GM04504 (cell line): ENCODE data around the gene APBA2.

ENCODE experiments used
- DNase-seq: peaks from one replicate; pipeline ENCODE4 v3.0.0-alpha.2; 2012; ENCODE audit warnings: low read depth

Gene APBA2

DNA sequence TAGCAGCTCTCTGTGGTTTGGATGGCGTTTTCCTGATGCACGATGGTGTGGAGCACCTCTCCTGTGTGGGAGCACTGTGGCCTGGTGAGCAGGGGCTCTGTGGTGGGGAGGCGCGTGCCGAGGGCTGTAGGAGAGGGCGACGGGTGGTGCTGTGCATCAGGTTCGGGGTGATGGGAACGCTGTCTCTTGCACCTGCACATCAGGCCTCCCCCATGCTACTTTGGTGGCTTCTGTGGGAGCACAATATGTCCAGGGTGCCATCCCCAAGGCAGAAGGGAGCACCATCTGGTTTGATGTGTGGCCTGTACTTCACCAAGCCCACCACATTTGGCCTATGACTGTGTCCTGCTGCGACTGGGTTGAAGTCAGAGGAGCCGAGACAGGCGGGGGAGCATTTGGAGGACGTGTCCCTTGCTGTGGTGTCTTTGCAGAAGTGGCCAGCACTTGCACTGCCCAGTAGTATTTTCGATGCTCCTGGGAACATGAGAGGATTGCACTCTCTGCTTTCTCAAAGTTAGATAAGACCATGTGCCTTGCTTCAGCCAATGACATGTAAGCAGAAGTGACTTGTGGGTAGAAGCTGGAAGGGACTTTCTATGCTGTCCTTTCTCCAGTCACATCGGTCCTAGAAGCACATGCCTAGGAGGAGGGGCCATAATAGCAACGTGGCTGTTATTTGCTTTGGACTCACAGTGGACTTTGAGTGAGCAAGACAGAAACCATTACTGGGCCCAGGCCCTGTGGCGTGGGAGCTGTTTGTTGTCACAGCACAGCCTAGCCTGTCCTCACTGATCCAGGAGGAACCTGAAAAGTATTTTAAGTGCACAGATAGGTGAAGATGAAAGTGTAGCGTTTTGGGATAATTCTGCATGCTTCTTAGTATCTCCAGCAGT, 72.1 kb downstream of the APBA2 start:
- no peak for DNase-seq

DNA sequence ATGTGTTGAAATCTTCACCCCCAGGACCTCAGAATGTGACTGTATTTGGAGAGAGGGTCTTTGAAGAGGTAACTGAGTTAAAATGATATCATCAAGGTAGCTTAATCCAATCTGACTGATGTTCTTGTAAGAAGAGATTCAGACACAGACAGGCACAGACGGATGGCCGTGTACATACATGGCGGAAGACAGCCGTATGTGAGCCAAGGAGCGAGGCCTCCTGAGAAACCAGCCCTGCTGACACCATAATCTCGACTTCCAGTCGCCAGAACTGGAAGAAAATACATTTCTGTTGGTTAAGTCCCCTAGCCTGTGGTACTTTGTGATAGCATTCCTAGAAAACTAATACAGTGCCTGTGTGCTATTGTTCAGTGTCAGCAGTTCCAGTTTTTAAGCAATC, 73.6 kb downstream of the APBA2 start:
- DNase-seq = no peak

DNA sequence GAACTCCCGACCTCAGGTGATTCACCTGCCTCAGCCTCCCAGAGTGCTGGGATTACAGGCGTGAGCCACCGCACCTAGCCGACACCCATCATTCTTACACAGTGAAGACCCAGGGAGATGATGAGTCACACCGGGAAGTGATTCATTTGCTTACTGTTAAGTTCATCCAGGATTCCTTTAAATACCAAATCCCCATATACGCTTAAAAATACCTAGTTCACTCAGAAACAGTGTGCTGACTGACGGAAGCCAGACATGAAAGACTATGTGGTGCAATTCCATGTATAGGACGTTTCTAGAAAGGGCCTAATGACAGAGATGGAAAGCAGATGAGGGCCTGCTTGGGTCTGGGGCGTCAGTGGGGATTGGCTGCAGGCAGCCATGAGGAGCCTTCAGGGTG, 75.2 kb downstream of the APBA2 start:
- DNase-seq = no peak

DNA sequence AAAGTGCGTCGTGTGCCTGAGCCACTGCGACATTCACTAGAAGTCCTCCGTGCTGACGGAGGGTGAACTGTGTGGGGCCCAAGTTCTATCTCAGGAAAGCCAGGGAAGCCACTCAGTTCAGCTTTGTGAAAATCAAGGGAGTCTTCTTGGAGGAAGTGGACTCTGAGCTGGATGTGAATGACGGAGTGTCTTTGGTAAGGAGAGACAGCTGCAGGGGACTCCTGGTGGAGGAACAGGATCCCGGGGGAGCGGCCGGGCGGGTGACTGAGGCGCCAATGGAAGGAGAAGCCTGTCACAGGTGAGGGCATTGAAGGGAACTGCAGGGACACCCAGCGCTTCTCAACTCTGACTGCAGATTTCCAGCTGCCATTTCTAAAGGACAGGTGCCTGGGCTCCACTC, 75.6 kb downstream of the APBA2 start:
- DNase-seq = no peak

DNA sequence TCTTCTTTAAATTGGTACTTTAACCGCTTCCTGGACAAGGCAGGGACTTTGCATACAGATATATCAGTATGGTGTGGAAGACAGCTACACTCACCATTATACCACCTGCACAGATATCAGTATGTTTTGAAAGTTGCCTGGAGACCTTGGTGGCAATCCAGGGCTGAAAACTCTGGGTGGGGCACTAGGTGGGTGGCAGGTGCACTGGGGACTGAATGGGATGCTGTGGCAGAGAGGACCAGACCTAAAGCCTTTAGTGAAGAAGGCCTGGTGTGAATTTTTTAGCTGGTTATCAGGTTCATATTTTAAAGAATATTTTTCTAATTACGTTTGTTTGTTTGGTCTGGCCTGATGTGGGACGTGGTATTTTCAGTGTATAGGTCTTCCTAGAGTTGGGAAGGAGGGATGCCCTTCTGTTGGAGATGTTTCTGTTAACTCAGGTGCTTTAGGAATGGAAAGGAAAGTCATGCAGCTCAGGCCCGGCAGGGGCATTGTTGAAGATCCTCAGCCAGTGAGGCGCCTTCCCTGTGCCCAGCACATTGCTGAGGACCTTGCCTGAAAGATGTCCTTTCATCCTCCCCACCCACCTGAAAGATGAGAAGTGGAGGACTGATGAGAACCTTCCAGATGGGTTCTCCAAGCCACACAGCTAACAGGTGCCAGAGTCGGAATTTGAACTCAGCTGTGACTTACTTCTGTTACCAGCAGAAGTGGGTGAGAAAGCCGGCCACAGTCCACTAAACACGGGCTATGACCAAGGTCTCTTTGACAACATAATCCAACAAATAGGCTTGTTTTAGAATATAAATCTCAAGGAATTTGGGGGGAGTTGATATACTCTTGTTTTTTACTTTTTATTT, 77.3 kb downstream of the APBA2 start:
- DNase-seq = no peak

DNA sequence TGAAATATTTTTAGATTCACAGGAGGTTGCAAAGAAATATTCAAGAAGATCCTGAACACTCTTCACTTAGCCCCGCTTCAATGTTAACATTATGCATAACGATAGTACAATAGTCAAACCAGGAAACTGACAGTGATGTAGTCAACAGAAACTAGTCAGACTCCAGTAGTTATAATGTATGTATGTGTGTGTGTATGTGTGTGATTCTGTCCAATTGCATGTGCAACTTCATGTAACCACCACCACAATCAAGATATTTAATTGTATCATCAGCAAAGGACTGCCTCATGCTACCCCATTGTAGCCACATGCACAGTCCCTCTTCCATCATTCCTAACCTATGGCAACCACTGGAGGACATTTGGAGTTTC, 77.9 kb downstream of the APBA2 start:
- DNase-seq = no peak

DNA sequence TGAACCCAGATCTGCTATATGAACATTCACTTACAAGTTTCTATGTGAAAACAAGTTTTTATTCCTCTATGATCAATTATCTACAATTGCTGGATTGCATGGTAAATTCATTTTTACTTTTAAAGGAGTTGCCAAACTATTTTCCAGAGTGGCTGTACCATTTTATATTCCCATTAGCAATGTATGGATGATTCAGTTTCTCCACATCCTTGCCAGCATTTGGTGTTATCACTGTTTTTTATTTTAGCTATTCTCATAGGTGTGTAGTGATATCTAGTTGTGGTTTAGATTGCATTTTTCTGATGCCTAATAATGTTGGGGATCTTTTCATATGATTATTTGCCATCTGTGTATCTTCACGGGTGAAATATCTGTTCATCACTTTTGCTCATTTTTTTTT, 78.3 kb downstream of the APBA2 start:
- no peak for DNase-seq

DNA sequence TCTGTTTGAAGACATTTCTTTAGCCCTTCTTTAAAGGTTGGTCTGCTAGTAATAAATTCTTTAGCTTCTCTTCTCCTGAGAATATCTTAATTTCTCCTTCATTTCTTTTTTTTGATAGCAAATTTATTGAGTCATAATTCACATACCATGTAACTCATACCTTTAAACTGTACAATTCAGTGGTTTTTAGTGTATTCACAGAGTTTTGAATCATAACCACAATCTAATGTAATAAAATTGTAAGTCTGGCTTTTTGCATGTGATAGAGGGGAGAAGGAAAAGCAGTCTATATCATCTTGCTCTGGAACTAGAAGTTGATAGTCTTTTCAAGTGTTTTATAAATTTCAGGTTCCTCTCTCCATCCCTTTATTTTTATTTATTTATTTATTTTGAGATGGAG, 81.3 kb downstream of the APBA2 start:
- DNase-seq = no peak

DNA sequence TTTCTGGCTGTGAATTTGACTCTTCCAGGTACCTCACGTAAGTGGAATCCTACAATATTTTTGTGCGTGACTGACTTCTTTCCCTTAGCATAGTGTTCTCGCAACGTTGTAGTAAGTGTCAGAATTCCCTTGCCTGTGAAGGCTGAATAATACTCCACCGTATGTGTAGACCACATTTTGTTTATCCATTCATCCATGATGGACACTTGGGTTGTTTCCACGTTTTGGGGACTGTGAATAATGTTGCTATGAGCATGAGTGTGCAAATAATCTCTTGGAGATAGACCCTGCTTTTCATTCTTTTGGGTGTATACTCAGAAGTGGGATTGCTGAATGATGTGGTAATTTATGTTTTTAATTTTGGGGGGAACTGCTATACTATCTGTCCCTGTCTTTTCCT, 82.2 kb downstream of the APBA2 start:
- DNase-seq = no peak

DNA sequence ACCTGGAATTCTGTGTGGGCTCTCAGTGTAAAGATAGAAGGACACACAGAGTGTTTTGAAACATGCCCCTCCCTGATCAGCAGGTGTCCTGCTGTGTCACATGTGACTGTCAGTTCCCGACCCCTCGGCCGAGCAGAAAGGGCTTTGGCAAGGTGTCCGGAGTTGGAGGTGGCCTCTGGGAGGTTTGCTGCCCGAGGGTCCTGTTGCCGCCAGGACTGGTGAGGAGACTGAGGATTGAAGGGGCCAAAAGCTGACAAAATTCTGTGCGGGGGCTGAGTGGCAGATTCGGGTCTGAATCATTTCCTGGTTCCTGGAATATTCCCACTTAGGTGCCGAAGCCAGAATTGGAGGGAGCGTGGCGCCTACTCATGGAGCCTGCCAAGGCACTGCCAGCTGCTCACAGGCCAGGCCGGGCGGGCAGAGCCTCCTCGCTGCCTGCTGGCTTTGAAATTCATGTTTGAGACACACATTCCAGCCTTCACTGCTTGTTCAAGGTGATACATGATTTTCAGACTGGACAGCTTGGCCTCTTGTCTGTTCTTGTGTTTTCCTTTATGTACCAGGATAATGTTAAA, 83.8 kb downstream of the APBA2 start:
- no peak for DNase-seq

DNA sequence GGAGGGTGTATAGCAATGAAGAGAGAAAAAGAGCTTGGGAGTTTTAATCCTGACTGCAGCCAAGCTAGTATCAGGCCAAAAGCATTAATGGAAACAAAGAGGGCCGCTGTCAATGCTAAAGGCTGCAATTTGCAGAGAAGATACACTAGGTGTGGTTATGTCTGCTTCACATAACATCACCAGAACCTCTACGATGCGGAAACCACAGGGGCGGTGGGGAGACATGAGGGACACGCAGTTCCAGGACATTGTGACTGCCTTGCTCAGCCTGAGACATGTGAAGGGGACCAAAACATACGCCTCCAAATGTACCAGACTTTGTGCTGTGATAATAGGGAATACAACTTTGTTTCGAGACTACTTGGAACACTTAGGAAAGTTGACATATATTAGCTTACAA, 88.4 kb downstream of the APBA2 start:
- no peak for DNase-seq

DNA sequence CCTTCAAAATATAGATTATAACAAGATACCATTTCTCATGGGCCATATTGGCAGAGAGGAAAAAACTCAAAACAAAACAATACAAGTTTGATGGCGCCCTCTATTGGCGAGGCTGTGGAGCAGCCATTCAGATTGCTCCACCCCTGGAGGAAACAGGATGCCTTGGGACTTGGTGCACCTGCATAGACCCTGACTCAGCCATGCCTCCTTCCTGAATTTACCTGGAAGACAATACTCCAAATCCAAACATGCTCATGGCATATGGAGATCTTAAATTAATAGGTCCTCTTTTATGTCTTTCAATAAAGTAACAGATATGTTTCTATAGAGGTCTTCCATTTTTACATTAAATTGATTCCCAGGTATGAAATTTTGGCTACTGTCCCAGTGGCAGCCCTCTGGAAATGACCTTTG, 90.0 kb downstream of the APBA2 start:
- no peak for DNase-seq

DNA sequence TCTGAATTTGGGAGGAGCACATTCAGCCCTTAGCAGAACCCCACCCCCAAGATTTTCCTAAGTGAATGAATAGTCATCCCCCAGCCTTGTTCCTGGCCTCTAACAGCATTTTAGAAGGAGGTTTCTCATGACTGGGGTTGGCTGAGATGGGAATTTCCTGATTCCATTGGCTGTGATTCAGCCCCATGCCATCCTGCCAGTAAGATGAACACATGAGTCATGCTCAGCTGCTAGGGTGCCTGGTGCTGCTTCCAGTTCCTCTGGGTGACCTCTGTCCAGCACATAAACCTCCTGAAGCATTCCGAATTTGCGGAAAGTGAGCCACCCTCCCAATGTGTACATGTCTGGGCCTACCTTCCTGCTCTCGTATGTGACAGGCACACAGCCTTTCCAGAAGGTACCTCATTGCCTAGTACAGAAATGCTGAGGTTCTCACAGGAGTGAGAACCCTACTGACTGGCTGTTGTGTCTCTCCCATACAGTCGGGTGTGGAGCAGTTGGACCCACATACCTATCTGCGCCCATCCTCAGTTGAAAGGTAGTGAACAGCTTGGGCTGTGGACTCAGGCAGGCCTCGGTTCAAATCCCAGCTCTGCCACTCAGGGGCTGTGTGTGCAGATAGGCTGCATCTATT, 91.7 kb downstream of the APBA2 start:
- peak; percentile 35 for DNase-seq

DNA sequence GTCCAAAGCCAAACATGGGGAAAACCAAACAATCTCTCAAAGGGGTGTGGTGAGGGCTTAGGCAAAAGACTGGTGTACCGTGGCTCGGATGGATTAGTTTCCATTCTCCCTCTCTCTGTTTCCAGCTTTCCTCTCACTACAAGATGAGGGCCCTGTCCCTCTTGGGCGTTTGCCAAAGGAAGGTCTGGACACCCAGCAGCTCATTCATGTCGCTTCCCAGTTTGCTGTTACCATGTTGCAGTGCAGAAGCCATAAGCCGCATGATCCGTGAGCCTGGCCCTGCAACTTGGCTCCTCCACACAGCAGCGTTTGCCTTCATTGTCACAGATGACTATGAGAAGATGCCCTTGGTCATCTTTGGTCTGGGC, 92.2 kb downstream of the APBA2 start:
- DNase-seq = no peak

DNA sequence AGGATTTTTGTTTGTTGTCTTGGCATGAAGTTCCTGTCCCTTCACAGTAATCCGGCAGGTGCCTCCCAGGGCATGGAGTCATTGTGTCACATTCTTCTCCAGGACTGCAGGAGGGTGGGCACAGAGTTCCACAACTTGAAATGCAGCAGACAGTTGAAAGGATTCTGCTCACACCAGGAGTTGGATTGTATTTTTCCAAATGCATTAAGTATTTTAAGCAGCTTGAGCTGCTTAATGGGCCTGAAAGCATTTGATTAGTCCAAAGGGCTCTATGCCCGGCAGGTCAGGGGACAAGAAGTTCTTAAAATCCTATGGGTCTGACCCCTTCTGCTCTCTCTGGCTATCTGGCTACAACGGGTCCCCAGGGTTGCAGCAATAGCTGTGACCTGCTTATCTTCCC, 92.9 kb downstream of the APBA2 start:
- no peak for DNase-seq

DNA sequence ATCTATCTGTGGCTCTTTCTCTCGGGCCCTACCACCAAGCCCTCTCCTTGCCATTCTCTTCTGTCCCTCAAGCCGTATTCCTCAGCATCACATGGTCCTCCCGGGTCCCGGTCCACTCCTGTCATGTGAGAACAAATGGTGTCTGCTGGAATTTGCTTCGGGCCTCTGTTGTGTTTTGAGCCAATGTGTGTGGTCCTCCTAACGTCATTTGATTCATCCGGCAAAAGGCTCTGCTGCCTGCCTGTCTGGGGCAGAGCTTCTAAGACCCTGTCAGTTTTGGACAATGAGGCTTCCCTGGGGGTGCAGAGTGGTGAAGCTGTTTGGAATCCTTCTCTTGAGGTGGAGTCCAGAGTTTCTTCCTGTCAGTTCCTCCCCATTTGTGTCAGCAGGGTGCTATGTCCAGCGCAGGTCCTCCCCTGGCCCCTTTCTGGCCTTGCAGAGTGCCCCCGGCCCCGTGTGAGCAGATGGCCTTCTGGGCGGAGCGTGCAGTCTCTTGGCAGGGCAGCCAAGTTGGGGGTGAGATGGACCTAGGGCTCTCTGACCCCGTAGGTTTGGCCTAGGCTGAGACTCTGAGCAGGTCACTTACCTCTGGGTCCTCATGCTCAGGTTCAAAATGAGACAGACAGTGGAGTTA, 93.6 kb downstream of the APBA2 start:
- no peak for DNase-seq

DNA sequence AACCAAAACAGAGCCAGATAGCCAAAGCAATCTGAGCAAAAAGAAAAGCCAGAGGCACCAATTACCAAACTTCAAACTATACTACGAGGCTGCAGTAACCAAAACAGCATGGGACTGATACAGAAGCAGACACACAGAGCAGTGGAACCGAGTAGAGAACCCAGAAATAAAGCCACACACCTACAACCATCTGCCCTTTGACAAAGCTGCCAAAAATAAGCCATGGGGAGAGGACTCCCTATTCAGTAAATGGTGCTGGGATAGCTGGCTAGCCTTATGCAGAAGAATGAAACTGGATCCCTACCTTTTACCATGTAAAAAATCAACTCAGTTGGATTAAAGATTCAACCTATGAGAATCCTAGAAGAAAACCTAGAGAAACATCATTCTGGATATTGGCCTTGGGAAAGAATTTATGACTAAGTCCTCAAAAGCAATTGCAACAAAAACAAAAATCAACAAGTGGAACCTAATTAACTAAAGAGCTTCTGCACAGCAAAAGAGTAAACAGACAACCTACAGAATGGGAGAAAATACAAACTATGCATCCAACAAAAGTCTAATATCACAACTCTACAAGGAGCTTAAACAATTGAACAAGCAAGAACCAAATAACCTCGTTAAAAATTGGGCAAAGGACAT, 95.1 kb downstream of the APBA2 start:
- no peak for DNase-seq

DNA sequence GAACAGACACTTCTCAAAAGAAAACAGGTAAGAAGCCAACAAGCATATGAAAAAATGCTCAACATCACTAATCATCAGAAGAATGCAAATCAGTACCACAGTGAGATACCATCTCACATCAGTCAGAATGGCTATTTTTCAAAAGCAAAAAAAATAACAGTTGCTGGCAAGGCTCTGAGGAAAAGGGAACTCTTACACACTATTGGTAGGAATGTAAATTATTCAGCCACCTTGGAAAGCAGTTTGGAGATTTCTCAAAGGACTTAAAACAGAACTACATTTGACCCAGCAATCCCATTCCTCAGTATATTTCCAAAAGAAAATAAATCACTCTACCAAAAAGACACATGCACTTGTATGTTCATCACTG, 95.6 kb downstream of the APBA2 start:
- no peak for DNase-seq

DNA sequence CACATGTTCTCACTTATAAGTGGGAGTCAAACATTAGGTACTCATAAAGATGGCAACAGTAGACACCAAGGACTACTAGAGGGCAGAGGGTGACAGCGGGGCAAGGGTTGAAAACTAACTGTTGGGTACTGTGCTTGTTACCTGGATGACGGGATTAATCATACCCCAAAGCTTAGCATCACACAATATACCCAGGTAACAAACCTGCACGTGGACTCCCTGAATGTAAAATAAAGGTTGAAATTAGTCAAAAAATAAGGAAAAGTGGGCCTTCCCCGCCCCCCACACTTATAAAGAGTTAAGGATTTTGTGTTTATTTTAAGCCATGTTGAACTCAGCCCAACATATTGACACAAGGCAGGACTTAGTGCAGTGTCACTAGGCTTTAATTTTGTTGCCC, 96.1 kb downstream of the APBA2 start:
- no peak for DNase-seq

DNA sequence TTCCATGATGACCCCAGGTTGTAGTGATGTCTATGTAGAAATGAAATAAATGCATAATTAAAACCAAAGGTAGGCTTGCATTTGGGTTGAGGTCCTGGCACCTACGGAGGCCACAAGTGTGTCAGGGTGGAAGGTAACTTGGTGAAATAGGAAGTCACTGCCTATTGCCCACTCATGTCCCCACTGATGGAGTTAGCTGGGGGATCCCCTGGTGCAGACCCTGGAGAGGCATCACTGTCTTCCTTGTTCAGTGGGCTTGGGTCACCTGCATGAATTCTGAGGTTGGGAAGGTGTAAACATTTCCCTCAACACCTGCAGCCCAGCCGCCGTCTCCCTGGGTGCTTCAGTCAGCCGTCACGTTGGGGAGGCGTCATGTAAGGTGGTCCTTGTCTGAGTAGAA, 97.1 kb downstream of the APBA2 start:
- no peak for DNase-seq

DNA sequence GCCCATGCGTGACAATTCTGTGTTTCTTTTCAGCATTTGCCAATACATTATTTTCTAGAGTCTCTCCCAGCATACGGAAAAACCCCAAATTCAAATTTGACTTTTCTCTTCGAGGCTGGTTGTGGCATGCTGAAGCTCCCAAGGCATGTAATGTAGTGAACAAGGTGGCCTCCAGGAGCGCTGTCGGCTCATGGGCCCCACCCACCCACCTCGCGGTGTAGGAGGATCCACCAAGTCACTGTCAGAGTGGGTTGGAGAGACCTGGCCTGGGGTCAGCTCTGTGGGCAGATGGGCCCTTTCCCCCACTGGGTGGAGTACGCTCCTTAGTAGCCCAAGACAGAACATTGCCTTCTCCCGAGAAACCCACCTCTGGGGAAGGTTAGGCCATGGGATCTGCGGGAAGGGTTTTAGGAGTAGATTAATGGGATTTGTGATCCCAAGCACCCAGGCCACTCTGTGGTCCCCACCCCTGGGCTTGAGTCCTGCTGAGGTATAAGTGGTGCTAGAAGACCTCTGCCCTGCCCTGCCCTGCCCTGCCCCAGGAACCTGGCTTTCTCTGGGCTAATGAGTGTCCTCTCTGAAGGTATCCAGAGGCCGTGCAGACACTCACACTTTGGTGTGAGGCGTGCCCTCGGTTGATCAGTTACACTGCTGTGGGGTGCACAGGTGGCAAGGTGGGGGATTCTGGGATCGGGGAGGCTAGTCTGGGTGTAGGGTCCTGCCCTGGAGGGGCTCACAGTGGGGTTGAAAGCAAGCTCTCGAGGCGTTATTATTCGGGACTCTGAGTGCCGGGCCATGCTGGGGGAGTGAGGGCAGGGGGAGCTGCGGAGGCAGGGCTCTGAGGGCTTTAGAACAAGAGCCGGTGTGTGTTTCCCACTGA, 97.9 kb downstream of the APBA2 start:
- no peak for DNase-seq
